A549 (cell line): Measurements from ENCODE around the gene POLR2L. TPM values are rescaled to one million over a fixed set of nuclear protein-coding genes. Genes with fewer than 3 reads are reported as not detected.
A peak's percentile ranks its signal among the peaks of the same experiment; 100 is the strongest.

Experiments
- ATAC-seq, 2 experiments: fragments of 200-7000 bp in 1 of 2; fragments of >200 bp in 1 of 2; cut with Nextera tagmentation in 1 of 2; cut with Tn5 transposase in 1 of 2; 3 replicates each; pipeline versions ENCODE4 v1.8.0 to v1.9.1; 2018 to 2020; ENCODE audit warnings: mild to moderate bottlenecking in 1 of 2, moderate library complexity in 1 of 2
- CTCF ChIA-PET: fragments of 300-600 bp; sonication (Branson Sonifier 250); formaldehyde crosslinking; extraction: SDS; loops from one replicate; lab custom pipeline; 2021; ENCODE audit warnings: antibody characterized with exemption, inconsistent platforms; lab: Yijun Ruan, JAX
- POLR2A ChIA-PET: fragments of 350-600 bp; formaldehyde crosslinking; extraction: SDS; loops from one replicate; lab custom pipeline; 2021; ENCODE audit warnings: antibody characterized with exemption, inconsistent platforms; lab: Yijun Ruan, JAX
- DNase-seq, 2 experiments: peaks; one replicate each; pipeline versions ENCODE4 v3.0.0 to v3.0.0-alpha.2; 2011 to 2016; ENCODE audit warnings: low read depth in 1 of 2, low spot score in 1 of 2
- FAIRE-seq: peaks from 2 replicates; lab custom pipeline; 2011; peaks lifted over from hg19 to GRCh38; lab: Jason Lieb, UNC
- H3K27ac ChIP-seq, 2 experiments: fragments of >200 bp; sonication (Bioruptor Twin); formaldehyde crosslinking; 3 replicates each; pipeline ENCODE4 v1.5.1; 2016 to 2017
- H3K4me1 ChIP-seq: fragments of >200 bp; sonication (Bioruptor Twin); formaldehyde crosslinking; 3 replicates; pipeline ENCODE4 v1.6.1; 2016
- H3K4me2 ChIP-seq: fragments of >200 bp; sonication (Bioruptor Twin); formaldehyde crosslinking; 3 replicates; pipeline ENCODE4 v1.6.1; 2016
- H3K4me3 ChIP-seq: fragments of >200 bp; sonication (Bioruptor Twin); formaldehyde crosslinking; 3 replicates; pipeline ENCODE4 v1.5.1; 2016
- H3K9me3 ChIP-seq: fragments of >200 bp; sonication (Bioruptor Twin); formaldehyde crosslinking; 3 replicates; pipeline ENCODE4 v1.6.1; 2016
- BHLHE40 ChIP-seq: IDR thresholded peaks from 2 replicates; pipeline ENCODE4 v1.6.1; 2012; ENCODE audit warnings: low read depth, low read length, inconsistent platforms
- CHD2 ChIP-seq: fragments of 150-350 bp; IDR thresholded peaks from 2 replicates; pipeline ENCODE4 v1.6.1; 2014; ENCODE audit warnings: low read length; ENCODE audit not compliant: partially characterized antibody
- E2F6 ChIP-seq: IDR thresholded peaks from 2 replicates; pipeline ENCODE4 v1.6.1; 2012; ENCODE audit warnings: low read depth, borderline replicate concordance
- EP300 ChIP-seq, 2 experiments: fragments of >200 bp; sonication (Bioruptor Twin); formaldehyde crosslinking; IDR thresholded peaks; 2 replicates in 1 of 2; 3 replicates in 1 of 2; pipeline ENCODE4 v1.6.1; 2016 to 2017
- ESRRA ChIP-seq: fragments of 150-350 bp; IDR thresholded peaks from 2 replicates; pipeline ENCODE4 v1.6.1; 2014; ENCODE audit warnings: mild to moderate bottlenecking, low read length, borderline replicate concordance
- FOSB ChIP-seq: fragments of 250-450 bp; sonication (Bioruptor Pico); IDR thresholded peaks from 2 replicates; pipeline ENCODE4 v1.5.0; 2020; ENCODE audit warnings: mild to moderate bottlenecking, moderate library complexity
- FOXS1 ChIP-seq: fragments of 250-450 bp; sonication (Bioruptor Pico); IDR thresholded peaks from 2 replicates; pipeline ENCODE4 v1.5.0; 2020; ENCODE audit warnings: mild to moderate bottlenecking, moderate library complexity
- GATA3 ChIP-seq: IDR thresholded peaks from 2 replicates; pipeline ENCODE4 v1.6.1; 2012; ENCODE audit warnings: borderline replicate concordance
- HES2 ChIP-seq: fragments of >200 bp; sonication (Bioruptor Twin); formaldehyde crosslinking; IDR thresholded peaks from 2 replicates; pipeline ENCODE4 v1.6.1; 2016
- HOXA7 ChIP-seq: fragments of 250-450 bp; sonication (Bioruptor Pico); IDR thresholded peaks from 2 replicates; pipeline ENCODE4 v1.5.0; 2020; ENCODE audit warnings: mild to moderate bottlenecking, moderate library complexity
- HOXB13 ChIP-seq: fragments of 250-450 bp; sonication (Bioruptor Pico); IDR thresholded peaks from 2 replicates; pipeline ENCODE4 v1.5.0; 2020; ENCODE audit warnings: low read depth, mild to moderate bottlenecking, moderate library complexity
- JUN ChIP-seq, 2 experiments: fragments of >200 bp; sonication (Bioruptor Twin); formaldehyde crosslinking; IDR thresholded peaks; 2 replicates in 1 of 2; 3 replicates in 1 of 2; pipeline ENCODE4 v1.6.1; 2016 to 2017
- KDM1A ChIP-seq: fragments of 200-600 bp; sonication (generic); IDR thresholded peaks from 2 replicates; pipeline ENCODE4 v1.6.1; 2016; ENCODE audit warnings: low read depth, mild to moderate bottlenecking
- KDM5A ChIP-seq: fragments of 200-600 bp; sonication (generic); IDR thresholded peaks from 2 replicates; pipeline ENCODE4 v1.6.1; 2016; ENCODE audit warnings: antibody characterized with exemption, mild to moderate bottlenecking
- MAFK ChIP-seq: fragments of 450-650 bp; IDR thresholded peaks from 2 replicates; pipeline ENCODE4 v1.6.1; 2014; ENCODE audit not compliant: partially characterized antibody
- MAX ChIP-seq: IDR thresholded peaks from 2 replicates; pipeline ENCODE4 v1.6.1; 2012
- MAZ ChIP-seq: fragments of 150-350 bp; IDR thresholded peaks from 2 replicates; pipeline ENCODE4 v1.6.1; 2014; ENCODE audit warnings: antibody characterized with exemption, low read depth, low read length, borderline replicate concordance
- NPAS2 ChIP-seq: fragments of 250-450 bp; sonication (Bioruptor Pico); IDR thresholded peaks from 2 replicates; pipeline ENCODE4 v1.8.0; 2022; ENCODE audit warnings: mild to moderate bottlenecking, moderate library complexity, borderline replicate concordance
- PBX3 ChIP-seq: IDR thresholded peaks from 2 replicates; pipeline ENCODE4 v1.6.1; 2012
- PHF8 ChIP-seq: fragments of 200-600 bp; sonication (generic); IDR thresholded peaks from 2 replicates; pipeline ENCODE4 v1.6.1; 2016; ENCODE audit warnings: low read depth, mild to moderate bottlenecking, antibody characterized with exemption, moderate library complexity, borderline replicate concordance
- POLR2A ChIP-seq: IDR thresholded peaks from 2 replicates; pipeline ENCODE4 v1.6.1; 2012; ENCODE audit warnings: mild to moderate bottlenecking, low read length
- POLR2AphosphoS2 ChIP-seq: conservative IDR thresholded peaks from 2 replicates; pipeline ENCODE4 v1.6.1; 2012; ENCODE audit warnings: low read length, improper control_type of control experiment, inconsistent platforms
- RAD21 ChIP-seq, 2 experiments: fragments of >200 bp in 1 of 2; sonication (Bioruptor Twin) in 1 of 2; formaldehyde crosslinking in 1 of 2; IDR thresholded peaks in 1 of 2; conservative IDR thresholded peaks in 1 of 2; 2 replicates in 1 of 2; 3 replicates in 1 of 2; pipeline ENCODE4 v1.6.1; 2012 to 2018; ENCODE audit warnings: inconsistent platforms in 1 of 2
- RCOR1 ChIP-seq: fragments of 150-350 bp; IDR thresholded peaks from 2 replicates; pipeline ENCODE4 v1.6.1; 2014; ENCODE audit warnings: antibody characterized with exemption, low read length, low read depth
- RFX5 ChIP-seq: fragments of 450-650 bp; IDR thresholded peaks from 2 replicates; pipeline ENCODE4 v1.7.1; 2014; ENCODE audit warnings: antibody characterized with exemption, mild to moderate bottlenecking, moderate library complexity
- RNF2 ChIP-seq: fragments of 200-600 bp; sonication (generic); IDR thresholded peaks from 2 replicates; pipeline ENCODE4 v1.6.1; 2016; ENCODE audit warnings: low read depth, mild to moderate bottlenecking, antibody characterized with exemption, moderate library complexity, borderline replicate concordance
- TFCP2L1 ChIP-seq: fragments of 250-450 bp; sonication (Bioruptor Pico); IDR thresholded peaks from 2 replicates; pipeline ENCODE4 v1.5.0; 2021; ENCODE audit warnings: mild to moderate bottlenecking
- TP53 ChIP-seq: fragments of 250-450 bp; sonication (Bioruptor Pico); IDR thresholded peaks from 2 replicates; pipeline ENCODE4 v1.5.0; 2021; ENCODE audit warnings: mild to moderate bottlenecking, moderate library complexity
- ZC3H11A ChIP-seq: fragments of 450-650 bp; IDR thresholded peaks from 2 replicates; pipeline ENCODE4 v1.6.1; 2014; ENCODE audit warnings: antibody characterized with exemption, mild to moderate bottlenecking
- WGBS: methylation state at CpG from one replicate; pipeline ENCODE4 v1.1.6; 2017; ENCODE audit errors: missing lambda C conversion rate; 5-methylcytosine and 5-hydroxymethylcytosine counted together
- polyA minus RNA-seq: library from RNA; depleted of rRNA, polyadenylated mRNA; stranded (reverse); fragments of >200 nt; gene quantifications from 2 replicates; pipeline ENCODE4 v1.2.3, GENCODE V29; 2011; rRNA and poly(A)+ RNA removed
- polyA plus RNA-seq, 4 experiments: library from polyadenylated mRNA; depleted of rRNA in 3 of 4; stranded (reverse); fragments of >200 nt; fragmentation: RNase III in 1 of 4; extraction: RNeasy Plus Mini Kit Qiagen cat#74134 plus additional on column Dnase treatment in 1 of 4; gene quantifications; 2 replicates in 3 of 4; 3 replicates in 1 of 4; pipeline ENCODE4 v1.2.3, GENCODE V29; 2011 to 2017
- TF ChIP-seq, protein P1 (sequence below): fragments of >200 bp; sonication (Bioruptor Twin); formaldehyde crosslinking; IDR thresholded peaks from 3 replicates; pipeline ENCODE4 v1.6.1; 2016
- TF ChIP-seq, protein P2 (sequence below): fragments of 450-650 bp; IDR thresholded peaks from 2 replicates; pipeline ENCODE4 v1.6.1; 2014; ENCODE audit warnings: antibody characterized with exemption

POLR2L gene
- polyA plus RNA-seq (2011; rRNA removed) (140 and 197 TPM in 2 replicates), polyA plus RNA-seq (2017; fragmentation: RNase III; extraction: RNeasy Plus Mini Kit Qiagen cat#74134 plus additional on column Dnase treatment) (773 to 868 TPM (median 807 TPM) in 3 replicates), polyA minus RNA-seq (73.3 and 88.5 TPM in 2 replicates)
- polyA plus RNA-seq (2012; cell fraction: cytosol; rRNA removed), result 1,407 and 1,430 TPM in 2 replicates
- 294 and 364 TPM in 2 replicates for polyA plus RNA-seq (2012; cell fraction: nucleus; rRNA removed)

DNA sequence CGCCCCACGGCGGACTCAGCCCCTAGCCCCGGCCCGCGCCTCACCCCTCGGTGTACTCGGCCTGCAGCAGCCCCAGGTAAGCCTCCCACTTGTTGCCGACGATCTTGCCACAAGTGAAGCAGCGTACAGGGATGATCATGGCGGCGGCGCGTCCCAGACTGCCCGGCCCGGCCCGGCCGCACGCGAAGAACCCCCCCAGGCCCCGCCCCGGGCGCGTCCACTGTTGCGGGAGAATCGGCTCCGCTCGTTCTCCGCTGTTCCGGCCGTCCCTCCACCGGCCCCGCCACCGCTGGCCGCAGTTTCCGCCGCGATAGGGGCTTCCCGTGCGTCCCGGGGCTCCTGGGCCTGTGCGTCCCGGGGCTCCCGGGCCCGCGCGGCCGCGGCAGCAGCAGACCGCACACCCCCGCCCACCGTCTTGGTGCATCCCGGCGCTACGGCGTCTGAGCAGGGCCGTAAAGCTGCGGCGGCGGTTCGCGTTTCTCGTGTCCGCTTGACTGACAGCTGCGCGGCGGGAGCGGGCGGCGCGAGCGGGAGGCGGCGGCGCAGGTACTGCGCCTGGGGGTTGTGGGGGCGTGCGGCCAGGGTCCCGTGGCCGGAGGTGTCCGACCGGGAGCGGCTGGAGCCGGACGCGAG, at the start of gene POLR2L, which contains the start of gene TSPAN4:
POLR2L (minus strand) TSS at position 160 of the 633 bp plus-strand sequence; CDS start at position 139, 21 bp downstream.
TSPAN4 (plus strand) TSS at position 483 of the 633 bp plus-strand sequence. CDS start 7,453 bp downstream, outside the sequence.
- FAIRE-seq (no peak), DNase-seq (peak in 1 of 2 experiments; percentile 94), ATAC-seq (peak; percentile 0 to 1; a peak in 1 of 6 replicates)
- Histone ChIP-seq H3K27ac (peak within 1 kb of the TSS; percentile 99), H3K4me2 (peak within 1 kb of the TSS; percentile 92), H3K9me3 (no peaks in the 10 kb centered on the region), H3K4me3 (peak within 1 kb of the TSS; percentile 100), H3K4me1 (peaks cover 63% of the 10 kb centered on the region)
- WGBS, result under 1% methylated on average over 19 of the region's 87 CpGs
- ChIA-PET CTCF (interaction anchor here (1.0 to 1.5 kb wide), 2 partner anchors 12 to 209 kb away, joined by 4 to 6 read pairs; no protein-coding TSS in a partner anchor), POLR2A (interaction anchor here (0.7 to 3.9 kb wide), 5 partner anchors 9 to 33 kb away, joined by 3 to 47 read pairs (median 7); partner anchors contain the start of genes CD151, PNPLA2 and RPLP2)
- TF ChIP-seq BHLHE40 (peak; percentile 45), RCOR1 (no peak), KDM1A (no peak), MAX (peak; percentile 91), GATA3 (peak; percentile 84), EP300 (IDR thresholded peaks at IDR 0.05) (peak in 1 of 2 experiments; percentile 33; a peak in 1 of 5 replicates), RFX5 (no peak), CHD2 (no peak), TP53 (CRISPR knock-in tag) (no peak), TFCP2L1 (no peak), POLR2A (peak; percentile 98), ESRRA (no peak), MAFK (no peak), PHF8 (peak; percentile 90; the same call in 1 of the 2 replicates), FOXS1 (no peak), POLR2AphosphoS2 (peak; percentile 98), JUN (IDR thresholded peaks at IDR 0.05) (peak; percentile 88 to 99; a peak in 4 of 5 replicates), PBX3 (peak; percentile 94), RAD21 (conservative IDR thresholded peaks at IDR 0.05 in 1 of 2, IDR thresholded peaks at IDR 0.05 in 1 of 2) (no peak; a peak in 1 of 5 replicates), HES2 (no peak)
- TF ChIP-seq, protein P1, sequence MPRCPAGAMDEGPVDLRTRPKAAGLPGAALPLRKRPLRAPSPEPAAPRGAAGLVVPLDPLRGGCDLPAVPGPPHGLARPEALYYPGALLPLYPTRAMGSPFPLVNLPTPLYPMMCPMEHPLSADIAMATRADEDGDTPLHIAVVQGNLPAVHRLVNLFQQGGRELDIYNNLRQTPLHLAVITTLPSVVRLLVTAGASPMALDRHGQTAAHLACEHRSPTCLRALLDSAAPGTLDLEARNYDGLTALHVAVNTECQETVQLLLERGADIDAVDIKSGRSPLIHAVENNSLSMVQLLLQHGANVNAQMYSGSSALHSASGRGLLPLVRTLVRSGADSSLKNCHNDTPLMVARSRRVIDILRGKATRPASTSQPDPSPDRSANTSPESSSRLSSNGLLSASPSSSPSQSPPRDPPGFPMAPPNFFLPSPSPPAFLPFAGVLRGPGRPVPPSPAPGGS, result peak; percentile 93

GRCh38 chr11:890794-891540, 48.6 kb upstream of the POLR2L start:
- POLR2A ChIA-PET, result no interaction called here
- no peak for TF ChIP-seq KDM5A
- TF ChIP-seq FOSB (CRISPR knock-in tag), result no peak
- no peak for TF ChIP-seq MAX
- TF ChIP-seq, protein P2, sequence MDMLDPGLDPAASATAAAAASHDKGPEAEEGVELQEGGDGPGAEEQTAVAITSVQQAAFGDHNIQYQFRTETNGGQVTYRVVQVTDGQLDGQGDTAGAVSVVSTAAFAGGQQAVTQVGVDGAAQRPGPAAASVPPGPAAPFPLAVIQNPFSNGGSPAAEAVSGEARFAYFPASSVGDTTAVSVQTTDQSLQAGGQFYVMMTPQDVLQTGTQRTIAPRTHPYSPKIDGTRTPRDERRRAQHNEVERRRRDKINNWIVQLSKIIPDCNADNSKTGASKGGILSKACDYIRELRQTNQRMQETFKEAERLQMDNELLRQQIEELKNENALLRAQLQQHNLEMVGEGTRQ, result no peak
- no peak for TF ChIP-seq MAZ
- TF ChIP-seq NPAS2, result no peak
- no peak for TF ChIP-seq E2F6
- TF ChIP-seq RAD21 (conservative IDR thresholded peaks at IDR 0.05 in 1 of 2, IDR thresholded peaks at IDR 0.05 in 1 of 2), result no peak
- TF ChIP-seq POLR2A, result no peak
- no peak for TF ChIP-seq RCOR1
- TF ChIP-seq KDM1A, result no peak
- no peak for TF ChIP-seq HOXB13 (CRISPR knock-in tag)
- no peak for TF ChIP-seq RNF2
- TF ChIP-seq ZC3H11A, result no peak
- TF ChIP-seq HOXA7 (CRISPR knock-in tag), result no peak

More at GRCh38 chr11:890794-891540, 48.6 kb upstream of the POLR2L start:
- CTCF ChIA-PET, result interaction anchor here (1.4 to 1.6 kb wide), 2 partner anchors 15 to 34 kb away, joined by 3 to 4 read pairs; no protein-coding TSS in a partner anchor
- FAIRE-seq (no peak), DNase-seq (no peak), ATAC-seq (no peak)
- H3K4me2 ChIP-seq, result no peak overlapping the region
- H3K4me3 ChIP-seq, result no peak overlapping the region
- 88% methylated on average over 17 of the region's 27 CpGs for WGBS
- no peaks in the 10 kb centered on the region for H3K9me3 ChIP-seq
- H3K4me1 ChIP-seq, result no peaks in the 10 kb centered on the region
- H3K27ac ChIP-seq, result no peak overlapping the region
